D721Med (cell line): ENCODE measurements around the gene HSPBP1.

Source experiments
- DNase-seq: peaks from one replicate; pipeline ENCODE4 v3.0.0; 2011; ENCODE audit warnings: low spot score; ENCODE audit not compliant: insufficient read length
- FAIRE-seq: peaks from 2 replicates; lab custom pipeline; 2011; peaks lifted over from hg19 to GRCh38; lab: Jason Lieb, UNC
- TF ChIP-seq, protein P1 (sequence below): IDR thresholded peaks from 2 replicates; pipeline ENCODE4 v1.5.1; 2012; ENCODE audit warnings: mild to moderate bottlenecking, control low read depth; ENCODE audit not compliant: insufficient read depth; ENCODE audit errors: missing control alignments

HSPBP1 gene

GRCh38 chr19:55300886-55301458, 21.1 kb upstream of the HSPBP1 start:
- no peak for FAIRE-seq
- DNase-seq, result no peak
- TF ChIP-seq, protein P1, sequence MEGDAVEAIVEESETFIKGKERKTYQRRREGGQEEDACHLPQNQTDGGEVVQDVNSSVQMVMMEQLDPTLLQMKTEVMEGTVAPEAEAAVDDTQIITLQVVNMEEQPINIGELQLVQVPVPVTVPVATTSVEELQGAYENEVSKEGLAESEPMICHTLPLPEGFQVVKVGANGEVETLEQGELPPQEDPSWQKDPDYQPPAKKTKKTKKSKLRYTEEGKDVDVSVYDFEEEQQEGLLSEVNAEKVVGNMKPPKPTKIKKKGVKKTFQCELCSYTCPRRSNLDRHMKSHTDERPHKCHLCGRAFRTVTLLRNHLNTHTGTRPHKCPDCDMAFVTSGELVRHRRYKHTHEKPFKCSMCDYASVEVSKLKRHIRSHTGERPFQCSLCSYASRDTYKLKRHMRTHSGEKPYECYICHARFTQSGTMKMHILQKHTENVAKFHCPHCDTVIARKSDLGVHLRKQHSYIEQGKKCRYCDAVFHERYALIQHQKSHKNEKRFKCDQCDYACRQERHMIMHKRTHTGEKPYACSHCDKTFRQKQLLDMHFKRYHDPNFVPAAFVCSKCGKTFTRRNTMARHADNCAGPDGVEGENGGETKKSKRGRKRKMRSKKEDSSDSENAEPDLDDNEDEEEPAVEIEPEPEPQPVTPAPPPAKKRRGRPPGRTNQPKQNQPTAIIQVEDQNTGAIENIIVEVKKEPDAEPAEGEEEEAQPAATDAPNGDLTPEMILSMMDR, result no peak

DNA sequence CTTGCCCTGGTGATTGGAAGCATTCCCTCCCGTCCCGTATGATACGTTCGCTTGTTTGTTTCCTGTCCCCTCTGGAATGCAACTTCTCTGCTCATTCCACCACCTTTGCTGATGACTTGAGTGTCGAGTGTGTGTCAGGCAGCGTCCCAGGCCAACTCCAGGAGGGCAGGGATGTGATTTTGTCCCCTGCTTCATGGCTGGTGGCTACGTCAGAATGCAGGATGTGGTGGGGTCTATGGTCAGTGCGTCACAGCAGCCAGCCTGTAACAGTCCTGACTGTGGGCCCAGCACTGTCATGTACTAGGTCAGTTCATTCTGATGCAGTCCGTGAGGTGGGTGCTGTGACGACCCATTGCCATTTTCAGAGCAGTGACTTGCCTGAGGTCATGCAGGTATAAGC, 20.1 kb upstream of the HSPBP1 start:
- no peak for DNase-seq
- TF ChIP-seq, protein P1, result no peak
- FAIRE-seq, result no peak

- DNase-seq, result no peak
- TF ChIP-seq, protein P1, result no peak
- FAIRE-seq, result no peak
Observed at GRCh38 chr19:55297267-55297666, 17.4 kb upstream of the HSPBP1 start.

GRCh38 chr19:55289117-55289796, 9.3 kb upstream of the HSPBP1 start:
- FAIRE-seq, result no peak
- TF ChIP-seq, protein P1, result no peak
- no peak for DNase-seq

- DNase-seq (no peak), FAIRE-seq (no peak)
- TF ChIP-seq, protein P1, result no peak
Observed at GRCh38 chr19:55287361-55288079, 7.6 kb upstream of the HSPBP1 start.

DNA sequence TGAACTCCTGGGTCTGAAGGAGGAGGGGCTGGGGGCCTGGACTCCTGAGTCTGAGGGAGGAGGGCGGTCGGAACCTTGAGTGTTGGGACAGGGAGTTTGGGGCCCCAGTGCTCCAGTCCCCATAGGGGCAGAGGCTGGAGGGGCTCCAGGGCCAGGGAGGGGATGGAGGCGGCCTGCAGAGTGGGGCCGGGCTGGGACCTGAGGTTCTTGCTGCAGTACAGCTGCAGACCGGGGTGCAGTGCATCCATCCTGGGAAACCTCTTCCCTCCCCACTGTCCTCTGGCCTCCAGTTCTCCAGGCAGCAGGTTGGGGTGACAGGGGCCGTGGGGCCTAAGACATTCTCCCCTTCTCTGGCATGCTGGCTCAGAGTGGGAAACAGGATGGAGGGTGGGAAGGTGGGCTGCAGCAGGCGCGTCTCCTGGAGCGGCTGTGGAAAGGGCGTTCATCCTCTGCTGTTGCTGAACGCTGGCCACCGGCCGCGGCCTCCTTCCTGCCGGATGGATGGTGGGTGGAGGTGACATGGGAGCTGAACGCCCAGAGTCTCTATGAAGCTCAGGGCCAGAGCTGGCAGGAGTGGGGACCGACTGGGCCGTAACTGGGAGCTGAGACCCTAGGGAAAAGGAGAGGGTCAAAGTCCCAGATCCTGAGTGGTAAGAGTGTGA, 5.5 kb upstream of the HSPBP1 start:
- no peak for FAIRE-seq
- TF ChIP-seq, protein P1, result no peak
- DNase-seq, result no peak
